GM12892 (cell line): ENCODE data around the gene MCM7.

ENCODE experiments used
- POLR2A ChIP-seq: IDR thresholded peaks from 2 replicates; pipeline ENCODE4 v1.6.1; 2011; ENCODE audit warnings: low read depth, low read length, control low read depth
- POLR2AphosphoS5 ChIP-seq: IDR thresholded peaks from 2 replicates; pipeline ENCODE4 v1.6.1; 2011; ENCODE audit warnings: low read depth, low read length, control low read depth
- TAF1 ChIP-seq: IDR thresholded peaks from 2 replicates; pipeline ENCODE4 v1.6.1; 2011; ENCODE audit warnings: low read depth, mild to moderate bottlenecking, control low read depth, low read length, borderline replicate concordance

DNA sequence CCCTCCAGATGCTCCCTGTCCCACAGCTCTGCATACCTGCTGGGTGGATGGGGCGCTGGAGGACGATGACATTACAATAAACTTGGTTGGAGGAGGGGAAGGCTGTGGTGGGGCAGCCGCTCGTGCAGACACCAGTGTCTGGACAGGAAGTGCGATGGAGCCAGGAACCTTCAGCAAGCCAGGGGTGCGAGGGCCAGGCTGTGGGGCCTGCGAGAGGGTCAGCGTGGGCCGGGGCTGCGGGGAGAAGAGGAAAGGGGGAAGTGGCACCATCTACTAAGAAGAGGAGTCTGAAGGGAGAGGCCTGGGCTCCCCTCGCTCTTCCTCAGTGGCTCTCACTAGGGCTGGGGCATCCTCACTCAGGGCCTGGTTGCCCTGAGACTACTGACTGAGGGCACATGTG, 6.7 kb upstream of the MCM7 start:
- TF ChIP-seq POLR2A (no peak), TAF1 (no peak), POLR2AphosphoS5 (no peak)
